GM12801 (cell line): ENCODE data around the gene MTR.

ENCODE experiments used
- TF ChIP-seq, protein P1 (sequence below): IDR thresholded peaks from one replicate; pipeline ENCODE4 v1.5.1; 2011; ENCODE audit warnings: control low read depth; ENCODE audit not compliant: insufficient read length; ENCODE audit errors: extremely low read depth

MTR gene

DNA sequence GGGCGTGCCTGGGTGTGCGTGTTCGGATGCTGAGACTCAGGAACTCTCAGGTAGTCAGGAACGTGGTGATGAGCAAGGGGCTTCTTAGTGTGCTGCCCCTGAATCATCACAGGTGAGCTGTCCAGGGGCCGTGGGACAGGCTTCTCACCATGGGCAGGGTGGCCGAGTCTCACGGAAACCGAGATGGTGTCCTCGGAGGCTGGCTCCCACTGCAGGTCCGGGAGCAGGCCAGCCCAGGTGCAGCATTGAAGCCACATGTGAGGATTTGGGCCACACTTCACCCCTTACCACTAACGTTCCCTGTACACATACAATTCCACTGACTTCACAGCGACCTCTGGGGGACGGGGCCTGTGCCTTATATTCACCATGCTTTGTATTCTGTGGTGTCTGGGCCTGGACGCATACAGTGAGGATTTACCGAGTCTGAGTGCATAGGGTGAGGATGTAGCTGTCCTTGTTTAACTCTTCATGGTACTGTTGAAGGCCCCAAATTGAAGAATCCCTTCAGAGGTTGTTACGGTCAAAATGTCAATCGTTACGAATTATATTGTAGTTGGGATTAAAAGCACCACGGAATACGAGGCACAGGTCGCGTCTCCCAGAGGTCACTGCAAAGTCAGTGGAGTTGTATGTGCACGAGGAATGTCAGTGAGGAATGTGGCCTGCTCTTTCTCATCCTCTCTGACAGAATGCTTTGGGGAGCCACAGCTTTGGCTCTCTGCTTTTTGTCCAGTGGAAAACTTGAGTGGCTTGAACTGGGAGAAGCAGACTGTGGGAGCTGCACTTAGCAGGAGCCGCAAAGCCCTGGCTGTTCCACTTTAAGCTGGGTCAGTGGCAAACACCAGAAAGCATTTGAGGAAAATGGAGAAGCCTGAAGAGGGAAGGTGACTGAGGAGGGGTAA lies 95.3 kb downstream of the MTR start:
- TF ChIP-seq, protein P1, sequence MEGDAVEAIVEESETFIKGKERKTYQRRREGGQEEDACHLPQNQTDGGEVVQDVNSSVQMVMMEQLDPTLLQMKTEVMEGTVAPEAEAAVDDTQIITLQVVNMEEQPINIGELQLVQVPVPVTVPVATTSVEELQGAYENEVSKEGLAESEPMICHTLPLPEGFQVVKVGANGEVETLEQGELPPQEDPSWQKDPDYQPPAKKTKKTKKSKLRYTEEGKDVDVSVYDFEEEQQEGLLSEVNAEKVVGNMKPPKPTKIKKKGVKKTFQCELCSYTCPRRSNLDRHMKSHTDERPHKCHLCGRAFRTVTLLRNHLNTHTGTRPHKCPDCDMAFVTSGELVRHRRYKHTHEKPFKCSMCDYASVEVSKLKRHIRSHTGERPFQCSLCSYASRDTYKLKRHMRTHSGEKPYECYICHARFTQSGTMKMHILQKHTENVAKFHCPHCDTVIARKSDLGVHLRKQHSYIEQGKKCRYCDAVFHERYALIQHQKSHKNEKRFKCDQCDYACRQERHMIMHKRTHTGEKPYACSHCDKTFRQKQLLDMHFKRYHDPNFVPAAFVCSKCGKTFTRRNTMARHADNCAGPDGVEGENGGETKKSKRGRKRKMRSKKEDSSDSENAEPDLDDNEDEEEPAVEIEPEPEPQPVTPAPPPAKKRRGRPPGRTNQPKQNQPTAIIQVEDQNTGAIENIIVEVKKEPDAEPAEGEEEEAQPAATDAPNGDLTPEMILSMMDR: no peak

DNA sequence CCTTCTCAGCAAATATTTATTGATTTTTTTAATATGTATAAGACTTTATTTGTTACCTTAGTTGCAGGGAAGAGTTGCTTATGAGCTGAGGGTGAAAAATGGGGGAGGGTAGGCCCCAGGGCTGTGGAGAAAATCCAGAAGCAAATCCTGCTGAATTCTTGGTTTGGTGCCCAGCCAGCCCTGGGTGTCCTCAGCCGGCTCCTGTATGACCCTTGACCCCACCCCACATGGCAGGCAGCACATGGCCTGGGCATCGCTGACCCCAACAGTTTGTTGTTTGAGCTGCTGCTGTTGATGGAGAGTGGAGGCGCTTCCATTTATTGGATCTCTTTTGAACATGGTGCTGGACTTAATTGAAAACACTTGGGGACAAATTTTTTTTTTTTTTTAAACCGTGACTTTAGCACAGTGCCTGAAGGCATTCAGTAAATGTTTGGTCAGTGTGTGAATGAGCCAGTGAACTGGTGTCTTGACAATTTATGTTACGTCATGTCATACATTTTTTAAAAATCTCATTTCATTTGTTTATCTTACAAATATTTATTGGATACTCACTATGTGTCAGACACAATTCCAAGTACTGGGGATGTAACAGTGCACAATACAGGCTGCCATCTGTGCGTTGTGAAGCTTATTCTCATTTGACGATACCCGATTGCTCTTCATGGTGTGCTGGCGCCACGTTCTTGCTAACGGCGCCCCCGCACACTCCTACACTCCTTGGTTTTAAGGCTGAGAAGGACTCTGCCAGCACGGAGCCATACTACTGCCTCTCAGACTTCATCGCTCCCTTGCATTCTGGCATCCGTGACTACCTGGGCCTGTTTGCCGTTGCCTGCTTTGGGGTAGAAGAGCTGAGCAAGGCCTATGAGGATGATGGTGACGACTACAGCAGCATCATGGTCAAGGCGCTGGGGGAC lies 98.8 kb downstream of the MTR start:
- TF ChIP-seq, protein P1: no peak

DNA sequence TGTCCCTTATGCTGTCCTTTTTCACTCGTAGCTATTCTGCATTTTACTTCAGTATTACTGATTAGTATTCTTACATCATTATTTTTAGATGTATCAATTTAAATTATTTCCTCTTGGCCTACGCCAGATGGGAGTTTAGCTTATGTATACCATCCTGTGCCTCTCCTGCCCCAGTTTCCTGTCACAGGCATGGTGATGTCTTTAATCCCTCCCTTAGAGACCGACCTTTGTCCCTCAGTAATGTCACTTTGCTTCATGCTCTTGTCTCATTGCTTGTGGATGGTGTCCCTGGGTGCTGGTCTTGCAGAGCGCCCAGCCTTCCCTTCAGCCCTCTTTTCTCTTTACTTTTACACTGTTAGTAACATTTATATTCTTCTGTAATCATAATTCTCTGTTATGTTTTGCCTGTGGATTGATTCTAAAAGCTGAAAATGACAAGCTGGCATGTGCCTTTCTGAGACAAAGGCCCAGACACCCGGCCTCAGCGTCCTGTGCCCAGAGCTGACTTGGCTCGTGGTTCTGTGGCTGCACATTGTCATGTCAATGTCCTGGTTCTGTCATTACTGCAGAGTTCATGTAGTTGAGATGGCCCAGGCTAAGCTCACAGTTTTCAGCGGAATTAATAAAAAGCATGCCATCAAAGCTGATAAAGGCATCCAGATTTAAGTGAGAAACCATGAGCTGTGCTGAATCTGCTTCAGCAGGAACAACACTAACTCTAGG lies 100.7 kb downstream of the MTR start:
- TF ChIP-seq, protein P1: no peak

DNA sequence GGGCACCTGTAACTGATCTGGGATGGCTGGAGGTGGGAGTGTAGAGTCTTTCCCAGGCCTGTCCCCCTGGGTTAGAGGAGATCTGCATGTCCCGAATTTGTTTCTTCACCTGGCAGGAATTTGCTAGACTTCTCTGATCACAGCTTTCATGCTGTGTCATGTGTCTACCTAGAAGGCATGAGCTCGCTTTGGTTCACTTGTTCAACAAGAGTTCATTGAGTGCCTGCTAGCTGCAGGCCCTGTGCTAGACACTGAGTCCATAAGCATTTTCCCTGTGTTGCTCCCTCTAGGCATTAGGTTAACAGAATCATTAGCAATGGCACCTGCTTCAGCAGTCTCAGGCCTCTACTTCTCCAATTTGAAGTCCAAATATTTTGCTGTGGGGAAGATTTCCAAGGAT lies 101.6 kb downstream of the MTR start:
- TF ChIP-seq, protein P1: no peak

DNA sequence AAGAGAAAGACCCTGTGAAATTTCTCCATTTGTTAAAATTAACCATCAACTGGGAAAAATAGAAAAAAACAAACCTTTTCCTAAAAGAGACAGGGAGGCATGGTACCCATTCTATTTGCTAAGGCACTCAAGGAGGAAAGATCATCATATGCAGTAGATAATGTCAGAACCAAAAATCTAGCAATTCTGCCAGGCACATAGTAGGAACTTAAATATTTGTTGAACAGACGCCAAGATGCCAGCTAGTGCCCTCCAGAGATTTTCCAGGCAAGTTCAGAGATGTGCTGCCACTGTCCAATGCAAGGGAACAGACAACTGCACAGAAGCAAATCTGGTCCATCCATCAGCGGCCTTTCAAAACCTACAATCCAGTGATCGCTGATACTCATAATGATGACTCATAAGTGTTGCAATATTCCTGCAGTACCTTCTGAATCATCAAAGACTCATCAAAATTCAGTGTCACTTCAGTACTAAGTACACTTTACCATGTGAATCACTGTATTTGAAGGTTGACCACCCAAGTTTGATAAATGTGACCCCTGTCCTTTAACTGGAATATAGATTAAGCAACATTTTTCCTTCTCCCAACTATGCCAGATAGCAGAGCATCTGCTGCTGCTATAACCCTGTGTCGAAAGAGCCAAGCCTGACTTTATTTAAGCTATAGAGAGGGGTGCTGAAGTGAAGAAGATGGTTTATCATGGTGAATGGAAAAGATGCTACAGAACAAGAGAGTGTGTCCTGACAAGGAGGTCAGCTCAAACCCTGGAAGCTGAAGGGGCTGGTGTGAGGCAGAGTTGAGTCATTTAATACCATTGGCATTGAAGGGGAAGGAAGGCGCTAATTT lies 110.0 kb downstream of the MTR start:
- TF ChIP-seq, protein P1: no peak

DNA sequence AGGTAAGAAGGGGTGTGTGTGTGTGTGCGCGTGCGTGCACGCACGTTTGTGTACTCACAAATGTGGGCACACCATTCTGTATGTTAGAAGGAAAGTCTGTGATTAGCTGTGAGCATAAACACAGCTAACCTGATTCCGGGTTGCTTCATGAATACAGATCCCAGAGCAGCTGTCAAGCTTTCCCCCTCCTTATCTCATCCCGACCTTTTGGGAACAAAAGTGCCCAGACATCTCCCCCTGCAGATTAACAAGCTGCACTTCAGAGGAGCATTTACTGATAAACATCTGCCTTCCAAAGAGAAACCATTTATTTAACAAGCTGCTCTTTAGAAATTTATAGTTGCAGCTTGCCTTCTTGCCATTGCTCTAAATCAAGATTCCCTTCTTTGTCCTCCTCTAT lies 112.1 kb downstream of the MTR start:
- TF ChIP-seq, protein P1: no peak
